Adrenal gland (tissue), 12 donors: ENCODE data around the gene OTOP3. TPM values are rescaled to one million over a fixed set of nuclear protein-coding genes. Genes with fewer than 3 reads are reported as not detected.
"Not testable (repeated sequence)": the region's sequence is repeated elsewhere in the genome, so short reads cannot be mapped to it uniquely, and the experiment has no call there.

Experiments
- DNase-seq, 7 donors: peaks; one replicate each; pipeline ENCODE4 v3.0.0-alpha.2; 2019 to 2020
- H3K27ac ChIP-seq, 5 donors: fragments of 200-600 bp; sonication (generic) in 4 of 5; 1 replicate in 3 of 5; 2 replicates in 2 of 5; pipeline versions ENCODE4 v1.5.1 to v1.8.0; 2016 to 2020; ENCODE audit warnings: mild to moderate bottlenecking in 1 of 5
- H3K27me3 ChIP-seq: fragments of 200-600 bp; 2 replicates; pipeline ENCODE4 v1.8.0; 2021
- H3K36me3 ChIP-seq, 2 donors: fragments of 200-600 bp; replicated peaks in 1 of 2; 1 replicate in 1 of 2; 2 replicates in 1 of 2; pipeline versions ENCODE4 v1.5.1 to v1.8.0; 2018 to 2022
- H3K4me1 ChIP-seq, 2 donors: fragments of 200-600 bp; replicated peaks in 1 of 2; 1 replicate in 1 of 2; 2 replicates in 1 of 2; pipeline versions ENCODE4 v1.5.1 to v1.8.0; 2018 to 2021
- H3K4me3 ChIP-seq, 4 donors: fragments of 200-600 bp; sonication (generic) in 3 of 4; one replicate each; pipeline ENCODE4 v1.5.1; 2016 to 2018
- H3K9me3 ChIP-seq, 3 donors: fragments of 200-600 bp; sonication (generic) in 1 of 3; replicated peaks in 1 of 3; 1 replicate in 2 of 3; 2 replicates in 1 of 3; pipeline versions ENCODE4 v1.5.1 to v1.8.0; 2016 to 2021
- CTCF ChIP-seq, 6 experiments: fragments of 450-650 bp in 4 of 6; fragments of 200-600 bp in 2 of 6; sonication (generic) in 1 of 6; IDR thresholded peaks; 1 replicate in 5 of 6; 2 replicates in 1 of 6; pipeline versions ENCODE4 v1.5.1 to v1.8.0; 2016 to 2021; ENCODE audit warnings: antibody characterized with exemption in 6 of 6, mild to moderate bottlenecking in 2 of 6, moderate library complexity in 1 of 6
- POLR2A ChIP-seq, 2 donors: fragments of 450-650 bp; IDR thresholded peaks; one replicate each; pipeline ENCODE4 v1.6.1; 2017; ENCODE audit warnings: antibody characterized with exemption in 2 of 2, mild to moderate bottlenecking in 2 of 2, moderate library complexity in 1 of 2
- WGBS, 4 donors: extraction: QIAGEN DNeasy Blood & Tissue Kit in 2 of 4; methylation state at CpG; one replicate each; pipeline versions ENCODE4 v1.1.5 to v1.1.7; 2013 to 2017; 5-methylcytosine and 5-hydroxymethylcytosine counted together
- intact Hi-C, 2 donors: fragments of 100-400 bp; cut with DNase I; formaldehyde crosslinking; loops; one replicate each; pipeline versions ENCODE4 v1.14.1 to v1.15.0; 2022 to 2023
- polyA plus RNA-seq, 3 donors: library from polyadenylated mRNA; stranded (reverse); fragments of 200-250 nt in 2 of 3; fragments of 350-450 nt in 1 of 3; fragmentation: Illumina TruSeq in 1 of 3; extraction: RNeasy Lipid Tissue Mini Kit (QIAGEN cat#74804) in 1 of 3; gene quantifications; one replicate each; pipeline ENCODE4 v1.2.3, GENCODE V29; 2013 to 2014
- total RNA-seq, 9 donors: library from RNA; depleted of rRNA in 4 of 9; stranded (reverse); fragments of >200 nt in 4 of 9; fragments of 120-200 nt in 1 of 9; fragmentation: NEBNext Ultra II Directional in 1 of 9; extraction: Animal tissue kit (Norgen Biotek cat#: 25700) in 1 of 9; gene quantifications; one replicate each; pipeline versions ENCODE4 v1.1.0 to v1.2.4, GENCODE V29; 2013 to 2023
- donor health status: healthy with polysubstance abuse.
- donor health status: Bipolar disorder and iron deficiency.
- donor health status: DM: yes; HTN: yes; CAD: no.
- donor health status: DM: no; HTN: no; CAD: no.
- donor health status: DM: no; HTN: no; CAD: no.
- donor health status: DM: yes; HTN: yes; CAD: no.

The OTOP3 gene
- total and polyA plus RNA-seq, 12 donors, result not detected

DNA sequence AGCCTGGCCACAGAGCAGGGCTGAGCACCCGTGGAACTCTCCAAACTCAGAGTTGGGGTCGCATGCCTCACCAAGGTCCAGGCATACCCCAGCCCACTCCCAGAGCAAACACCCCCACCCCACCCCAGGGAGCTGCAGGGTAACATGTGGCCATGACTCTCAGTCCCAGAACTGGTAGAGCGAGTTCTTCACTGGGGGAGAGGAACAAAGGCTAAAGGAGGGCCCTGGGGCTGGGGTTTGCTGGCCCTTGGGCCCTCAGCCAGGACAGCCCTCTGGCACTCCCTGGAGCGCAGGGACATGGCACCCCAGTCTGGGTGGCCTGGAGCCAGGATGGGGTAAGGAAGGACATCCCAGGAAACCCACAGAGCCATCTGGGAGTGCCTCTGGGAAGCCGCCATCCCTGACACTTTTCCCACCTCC is 32.7 kb downstream of the OTOP3 start:
- DNase-seq, result no peak
- intact Hi-C loops, result loop anchor here in 1 of 2 donors (10.0 kb wide), 1 partner anchor 136 kb away; the partner anchor contains the start of gene ARMC7
- WGBS, 4 donors, result 65 to 80% (median 72%) methylated on average over 2 to 5 of the region's 5 CpGs
- no peak overlapping the region for H3K4me3 ChIP-seq
- no peaks in the 10 kb centered on the region for H3K9me3 ChIP-seq
- no peaks in the 10 kb centered on the region for H3K36me3 ChIP-seq
- H3K27me3 ChIP-seq, result peaks cover 5% of the 10 kb centered on the region
- H3K4me1 ChIP-seq, result peaks cover 0 to 13% of the 10 kb centered on the region in 2 donors
- TF ChIP-seq CTCF (IDR thresholded peaks at IDR 0.05), result no peak
- no peak for TF ChIP-seq POLR2A (IDR thresholded peaks at IDR 0.05)
- H3K27ac ChIP-seq, result no peak overlapping the region

- intact Hi-C loops, result loop anchor here in 1 of 2 donors (10.0 kb wide), 1 partner anchor 135 kb away; the partner anchor contains the start of gene ARMC7
- 89 to 96% (median 89%) methylated on average over 5 of the region's 5 CpGs for WGBS, 4 donors
- H3K27me3 ChIP-seq, H3K36me3 ChIP-seq, H3K9me3 ChIP-seq, H3K27ac ChIP-seq, H3K4me3 ChIP-seq, DNase-seq: not testable (repeated sequence)
- peaks cover 0 to 13% of the 10 kb centered on the region in 2 donors for H3K4me1 ChIP-seq
These were observed 33.8 kb downstream of the OTOP3 start for GRCh38 chr17:74969501-74969900.

DNA sequence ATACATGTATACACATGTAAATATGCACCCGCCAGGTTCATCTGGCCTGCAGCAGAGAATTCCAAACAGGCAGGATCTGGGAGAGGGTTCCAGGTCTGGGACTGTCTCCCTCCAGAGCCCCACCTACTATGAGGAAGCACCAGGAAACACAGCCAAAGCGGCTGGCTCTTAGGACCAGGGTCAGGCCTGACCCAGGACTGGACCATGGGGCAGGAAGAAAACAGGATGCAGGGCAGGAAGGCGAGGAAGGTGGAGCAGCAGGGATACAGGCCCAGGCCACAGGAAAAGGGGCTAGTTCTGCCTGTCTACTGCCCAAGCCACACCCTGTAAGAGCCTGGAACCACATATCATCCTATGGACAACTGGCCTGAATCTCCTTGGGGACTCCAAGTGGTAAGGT is 34.7 kb downstream of the OTOP3 start:
- Histone ChIP-seq H3K36me3 (no peaks in the 10 kb centered on the region), H3K27ac (peak overlapping the region in 1 of 5 donors; percentile 39), H3K4me1 (peaks cover 0 to 13% of the 10 kb centered on the region in 2 donors), H3K9me3 (no peaks in the 10 kb centered on the region), H3K27me3 (peaks cover 5% of the 10 kb centered on the region), H3K4me3 (no peak overlapping the region)
- intact Hi-C loops, result loop anchor here in 1 of 2 donors (10.0 kb wide), 1 partner anchor 64 kb away; no protein-coding TSS in a partner anchor
- WGBS, 4 donors, result 79 to 90% (median 79%) methylated on average over 2 to 3 of the region's 3 CpGs
- TF ChIP-seq POLR2A (IDR thresholded peaks at IDR 0.05) (peak in 1 of 2 donors; percentile 12), CTCF (IDR thresholded peaks at IDR 0.05) (no peak)
- DNase-seq, result peak in 1 of 7 donors; percentile 46

DNA sequence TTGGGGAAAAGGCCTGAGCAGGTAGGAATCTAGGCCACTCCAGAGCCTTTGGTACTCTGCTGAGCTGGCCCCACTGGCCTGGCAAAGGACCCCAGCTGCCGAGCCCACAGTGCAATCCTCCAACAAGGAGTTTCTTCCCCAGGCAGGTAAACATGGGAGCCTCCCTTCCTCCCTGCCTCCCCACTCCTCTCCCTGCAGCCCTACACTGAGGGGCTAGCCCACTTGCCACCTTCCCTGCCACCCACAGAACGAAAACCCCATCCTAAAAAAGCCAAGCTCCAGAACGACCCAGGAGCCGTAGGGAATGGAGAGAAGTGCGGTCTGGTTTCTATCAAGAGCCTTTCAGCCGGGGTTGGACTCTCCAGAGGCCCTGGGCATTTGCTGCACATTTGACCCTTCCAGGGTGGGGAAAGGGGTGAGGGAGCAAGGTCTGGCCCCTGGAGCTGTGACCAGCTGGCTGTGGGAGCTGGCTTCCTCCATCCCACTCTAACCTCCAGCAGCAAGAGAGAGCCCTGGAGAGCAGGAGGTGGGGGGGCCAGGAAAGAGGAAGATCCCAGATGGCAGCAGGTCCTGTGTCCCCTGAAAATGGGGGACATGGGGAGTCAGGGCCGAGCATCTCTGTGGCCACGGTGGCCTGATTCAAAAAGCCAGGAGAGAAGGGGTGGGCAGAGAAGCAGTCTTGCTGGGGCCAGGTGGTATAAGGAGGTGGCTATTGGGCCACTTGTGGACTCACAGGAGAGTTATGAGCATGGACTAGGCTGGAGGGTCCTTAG is 35.6 kb downstream of the OTOP3 start:
- DNase-seq, result no peak
- H3K4me3 ChIP-seq, result peak overlapping the region in 1 of 4 donors; percentile 69
- 76 to 88% (median 81%) methylated on average over 8 of the region's 8 CpGs for WGBS, 4 donors
- H3K4me1 ChIP-seq, result peaks cover 0 to 13% of the 10 kb centered on the region in 2 donors
- H3K27me3 ChIP-seq, result peaks cover 5% of the 10 kb centered on the region
- intact Hi-C loops, result loop anchor here in 1 of 2 donors (10.0 kb wide), 1 partner anchor 64 kb away; no protein-coding TSS in a partner anchor
- TF ChIP-seq CTCF (IDR thresholded peaks at IDR 0.05), result no peak
- TF ChIP-seq POLR2A (IDR thresholded peaks at IDR 0.05), result no peak
- H3K27ac ChIP-seq, result peak overlapping the region in 2 of 5 donors; percentile 38 to 52
- no peaks in the 10 kb centered on the region for H3K36me3 ChIP-seq
- no peaks in the 10 kb centered on the region for H3K9me3 ChIP-seq
